HG02571 (cell line): ENCODE results near the gene FAM9C.
A peak's percentile ranks its signal among the peaks of the same experiment; 100 is the strongest.
"Not testable (repeated sequence)": the region's sequence is repeated elsewhere in the genome, so short reads cannot be mapped to it uniquely, and the experiment has no call there.

Experiments
- ATAC-seq: cut with Tn5 transposase; IDR thresholded peaks from one replicate; pipeline ENCODE4 v1.9.1; 2021; ENCODE audit warnings: mild to moderate bottlenecking, moderate library complexity; ENCODE audit not compliant: unreplicated experiment

FAM9C gene

DNA sequence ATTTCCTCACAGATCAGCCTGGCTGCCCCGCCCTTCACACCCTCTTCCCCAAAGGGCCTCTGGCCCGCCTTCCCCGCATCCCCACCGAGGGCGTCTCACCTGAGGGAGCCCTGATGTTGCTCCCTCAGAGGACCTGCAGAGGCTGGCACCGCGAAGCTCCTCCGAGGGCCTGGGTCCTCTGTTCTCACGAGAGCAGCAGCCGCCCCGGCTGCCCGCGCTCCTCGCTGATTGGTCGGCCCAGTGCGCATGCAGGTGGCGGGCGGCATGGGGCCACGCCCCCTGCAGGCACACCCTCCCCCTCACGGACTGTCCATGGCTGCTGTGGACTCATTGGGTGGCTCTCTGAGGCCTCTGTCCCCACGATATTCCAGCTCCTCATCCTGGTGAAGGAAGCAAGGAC is at the start of gene FAM9C:
Gene FAM9C (minus strand): TSS at position 180 of the 400 bp plus-strand sequence. CDS start 831 bp downstream, outside the sequence.
- ATAC-seq: no peak

DNA sequence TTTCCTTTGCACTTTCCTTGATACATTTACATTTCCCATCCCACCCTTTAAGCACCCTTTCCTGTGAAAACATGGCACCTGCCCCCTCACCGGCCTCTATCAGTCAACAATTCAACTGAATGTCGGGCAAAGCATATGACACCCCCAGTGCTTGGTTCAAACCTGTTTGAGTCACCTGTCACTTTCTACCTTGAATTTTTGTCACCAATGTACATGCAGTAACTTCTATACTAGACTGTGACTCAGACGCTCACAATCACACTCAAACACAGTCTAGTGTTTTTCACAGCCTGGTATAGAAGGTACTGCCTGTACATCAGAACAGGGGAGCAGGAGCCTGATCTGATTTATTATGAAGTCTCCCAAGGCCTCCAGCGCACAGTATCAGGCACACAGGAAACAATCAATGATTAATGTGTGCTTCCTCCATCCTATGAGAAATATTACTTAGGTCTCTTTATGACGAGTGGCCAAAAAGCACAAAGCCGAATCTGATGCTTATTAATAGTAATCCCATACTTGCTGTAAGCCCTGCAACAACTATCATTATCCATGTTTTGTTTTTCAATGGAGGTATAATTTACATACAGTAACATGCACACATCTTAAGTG is 49.2 kb upstream of the FAM9C start:
- no peak for ATAC-seq

DNA sequence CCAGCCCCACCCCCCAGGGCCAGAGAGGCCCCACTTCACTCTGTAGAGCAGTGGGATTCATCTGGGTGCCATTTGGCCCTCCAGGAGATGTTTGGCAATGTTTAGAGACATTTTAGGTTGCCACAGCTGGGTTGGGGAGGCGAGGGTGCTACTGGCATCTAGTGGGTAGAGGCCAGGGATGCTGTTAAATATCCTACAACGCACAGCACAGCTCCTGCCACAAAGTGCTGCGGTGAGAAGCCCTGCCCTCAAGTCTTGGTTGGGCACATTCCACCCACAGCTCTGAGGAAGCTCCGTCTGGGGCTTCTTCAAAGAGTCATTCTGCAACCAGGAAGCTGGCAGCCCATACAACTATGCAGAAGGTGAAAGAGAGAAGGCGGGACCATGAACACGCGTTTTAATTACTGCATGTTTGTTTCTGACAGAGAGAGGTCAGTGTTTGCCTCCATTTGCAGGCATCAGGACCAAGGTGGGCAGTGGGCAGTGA is 48.1 kb upstream of the FAM9C start:
- ATAC-seq: peak; percentile 56

DNA sequence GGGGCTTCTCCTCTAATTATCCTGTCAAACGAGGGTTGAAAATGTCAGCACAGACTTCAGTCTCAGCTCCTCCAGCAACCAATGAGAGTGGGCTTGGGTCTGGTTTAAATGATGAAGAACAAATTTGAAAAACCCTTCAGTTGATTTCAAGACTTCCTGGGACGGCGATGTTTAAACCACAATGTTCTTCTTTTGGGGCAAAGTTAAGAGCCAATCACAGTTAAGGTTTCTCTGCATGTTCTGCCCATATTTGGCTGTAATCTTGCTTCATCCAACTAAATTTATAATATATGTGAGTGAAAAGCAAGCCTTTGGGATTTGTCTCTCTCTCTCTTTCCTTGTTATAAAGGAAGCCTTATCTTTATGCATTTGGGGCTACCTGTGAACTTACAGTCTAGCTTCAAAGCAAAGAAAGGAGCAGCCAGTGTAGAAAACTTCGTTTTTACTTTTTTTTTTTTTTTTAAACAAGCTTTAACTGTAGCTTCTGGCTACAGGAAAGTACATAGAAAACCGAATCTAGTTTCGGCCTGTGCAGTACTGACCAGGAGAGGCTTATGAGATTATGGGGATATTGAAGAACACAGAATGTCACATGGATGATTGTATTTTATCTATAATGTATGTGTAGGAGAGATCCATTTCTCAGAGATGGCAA is 46.8 kb upstream of the FAM9C start:
- no peak for ATAC-seq

DNA sequence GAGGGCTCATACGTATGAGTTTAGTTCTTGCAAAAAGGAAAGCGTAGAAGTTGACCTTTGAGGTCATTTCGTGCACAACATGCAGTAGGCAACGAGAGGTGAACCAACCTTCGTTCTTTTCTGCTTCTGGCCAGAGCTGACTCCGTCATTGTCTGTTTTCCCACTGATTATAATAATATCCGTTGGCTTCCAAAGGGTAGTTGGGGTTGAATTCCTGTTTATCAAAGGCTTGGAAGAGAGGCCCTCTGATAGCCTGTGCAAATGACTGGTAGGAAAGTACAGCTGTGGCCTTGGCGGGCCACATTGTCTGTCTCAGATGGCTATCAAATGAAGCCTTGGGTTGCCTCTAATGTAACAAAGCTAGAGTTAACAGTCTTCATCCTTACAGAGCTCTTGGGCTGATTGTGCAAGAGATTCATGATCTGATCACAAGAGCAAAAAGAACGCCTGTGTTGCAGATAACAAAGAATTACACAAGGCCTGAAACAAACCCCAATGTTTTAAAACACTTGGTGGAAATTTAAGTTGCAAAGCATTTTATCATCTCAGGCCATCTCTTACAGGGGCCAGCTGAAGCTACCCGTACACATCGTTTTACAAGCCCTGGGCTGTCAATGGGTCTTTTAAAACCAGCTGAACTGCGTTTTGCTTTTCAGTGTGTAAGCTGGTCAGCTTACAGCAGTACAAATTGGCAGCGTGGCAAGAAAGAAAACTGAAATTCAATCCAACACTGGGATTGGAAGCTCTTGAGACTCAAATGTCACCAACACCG is 46.1 kb upstream of the FAM9C start:
- ATAC-seq: no peak

DNA sequence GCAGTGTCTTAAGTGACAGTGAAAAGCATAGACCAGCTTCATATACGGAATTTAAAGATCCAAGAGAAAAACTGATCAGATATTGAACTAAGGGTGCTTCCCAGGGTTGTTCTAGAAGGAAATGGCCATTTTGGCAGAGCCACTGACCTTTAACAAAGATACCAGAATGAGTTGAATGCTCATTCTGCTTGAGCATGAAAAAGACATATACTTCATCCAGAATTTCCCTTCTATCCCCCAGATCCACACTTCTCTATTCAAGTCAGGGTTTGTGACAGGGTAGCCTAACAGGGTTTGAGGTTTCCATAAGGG is 45.6 kb upstream of the FAM9C start:
- ATAC-seq: no peak

DNA sequence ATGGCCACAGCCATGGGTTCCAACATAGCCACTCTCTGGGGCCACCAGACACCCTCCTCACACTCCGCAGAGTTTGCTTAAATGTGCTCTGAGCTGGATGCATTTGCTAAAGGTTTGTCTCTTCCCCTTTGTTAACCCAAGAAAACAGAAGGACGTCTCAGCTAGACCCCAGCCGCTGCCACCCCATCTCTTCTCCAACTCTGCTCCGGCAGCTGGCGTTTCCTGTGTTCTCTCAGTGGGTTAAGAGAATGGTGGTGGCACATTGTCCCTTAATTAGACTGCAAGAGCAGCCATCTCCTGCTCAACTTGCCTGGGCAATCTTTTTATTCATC is 43.7 kb upstream of the FAM9C start:
- ATAC-seq: no peak

DNA sequence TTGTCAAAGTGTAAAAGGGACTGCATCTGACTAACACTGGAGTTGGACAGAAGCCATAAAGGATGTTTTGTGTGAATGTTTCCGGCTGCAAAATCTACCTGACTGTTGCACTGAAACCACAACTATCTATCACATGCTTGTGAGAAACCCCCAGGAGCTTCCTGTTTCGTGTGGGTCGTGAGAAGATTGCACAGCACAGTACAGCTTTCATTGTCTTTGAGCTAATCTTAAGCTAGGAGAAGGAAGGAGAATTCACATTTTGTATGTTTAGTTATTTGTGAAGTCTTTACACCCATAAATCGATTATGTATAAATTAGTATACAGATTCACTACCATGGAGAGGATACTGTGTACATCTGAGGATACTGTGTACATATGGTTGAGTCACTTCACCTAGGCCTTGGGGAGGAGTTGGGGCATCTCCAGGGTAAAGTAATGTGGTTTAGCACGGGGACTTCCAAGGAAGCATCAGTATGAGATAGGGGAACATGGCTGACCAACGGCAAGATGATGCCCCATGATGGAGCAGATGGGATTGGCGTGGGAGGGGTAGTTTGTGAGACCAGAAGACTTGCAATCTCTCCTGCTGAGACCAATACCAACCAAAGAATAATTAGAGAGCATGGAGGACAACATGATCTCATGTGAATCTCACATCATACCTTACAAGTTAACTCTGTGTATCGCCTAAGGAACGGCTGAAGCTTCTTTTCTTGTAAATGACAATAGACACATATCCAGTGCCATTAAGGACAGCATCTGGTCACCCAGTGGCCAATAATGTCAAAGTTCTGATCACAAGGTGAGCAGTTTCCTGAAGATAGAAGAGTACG is 43.1 kb upstream of the FAM9C start:
- peak; percentile 72 for ATAC-seq

DNA sequence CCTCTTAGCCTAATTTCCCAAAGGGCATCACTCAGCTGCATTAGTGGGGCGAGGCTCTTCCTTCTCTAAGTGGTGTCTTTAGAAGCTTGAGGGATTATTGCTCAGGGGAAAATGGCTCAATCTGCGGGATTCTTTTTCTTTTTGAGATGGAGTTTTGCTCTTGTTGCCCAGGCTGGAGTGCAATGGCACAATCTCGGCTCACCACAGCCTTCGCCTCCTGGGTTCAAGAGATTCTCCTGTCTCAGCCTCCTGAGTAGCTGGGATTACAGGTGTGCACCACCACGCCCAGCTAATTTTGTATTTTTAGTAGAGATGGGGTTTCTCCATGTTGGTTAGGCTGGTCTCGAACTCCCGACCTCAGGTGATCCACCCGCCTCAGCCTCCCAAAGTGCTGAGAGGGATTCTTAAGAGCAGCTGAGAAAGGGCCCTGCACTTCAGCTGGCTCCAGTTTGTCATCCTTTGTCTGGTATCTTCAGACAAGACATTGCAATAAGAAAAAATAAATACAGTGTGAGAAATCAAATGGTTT is 42.4 kb upstream of the FAM9C start:
- not testable (repeated sequence) for ATAC-seq

DNA sequence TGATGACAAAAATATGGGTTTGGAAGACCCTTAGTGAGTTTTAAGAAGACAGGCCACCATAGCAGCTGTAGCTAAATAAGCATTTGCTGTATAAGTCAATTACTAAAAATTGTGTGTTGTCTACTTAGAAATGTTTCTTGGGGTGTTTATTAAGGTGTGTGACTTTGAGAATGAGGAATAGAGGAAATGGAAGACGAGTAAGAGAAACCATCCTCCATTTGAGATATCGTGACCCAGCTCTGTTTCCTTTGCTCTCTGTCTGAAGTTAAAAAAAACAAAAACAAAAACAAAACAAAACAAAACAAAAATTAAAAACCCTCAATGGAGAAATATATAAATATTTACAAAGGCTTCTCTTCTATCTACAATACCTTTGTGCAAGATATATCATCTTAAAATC is 41.7 kb upstream of the FAM9C start:
- no peak for ATAC-seq

DNA sequence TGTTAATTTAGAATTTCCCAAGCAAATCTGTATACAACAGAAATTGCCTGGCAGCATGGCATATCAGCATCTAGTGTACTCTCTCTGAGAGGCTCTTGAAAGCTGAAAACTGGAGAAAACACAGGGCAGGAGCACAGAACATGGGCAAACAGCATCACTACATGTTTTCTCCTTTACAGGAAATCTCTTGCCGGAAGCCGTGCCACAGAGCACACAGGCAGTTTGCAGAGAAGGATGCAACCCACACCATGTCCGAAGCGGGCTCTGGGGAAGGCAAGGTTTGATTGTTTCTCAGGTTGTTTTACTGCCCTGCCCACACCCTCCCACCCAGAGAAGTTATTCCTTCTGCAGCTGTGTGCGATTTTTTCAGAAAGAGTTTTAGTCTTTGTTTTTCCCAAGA is 41.1 kb upstream of the FAM9C start:
- no peak for ATAC-seq

DNA sequence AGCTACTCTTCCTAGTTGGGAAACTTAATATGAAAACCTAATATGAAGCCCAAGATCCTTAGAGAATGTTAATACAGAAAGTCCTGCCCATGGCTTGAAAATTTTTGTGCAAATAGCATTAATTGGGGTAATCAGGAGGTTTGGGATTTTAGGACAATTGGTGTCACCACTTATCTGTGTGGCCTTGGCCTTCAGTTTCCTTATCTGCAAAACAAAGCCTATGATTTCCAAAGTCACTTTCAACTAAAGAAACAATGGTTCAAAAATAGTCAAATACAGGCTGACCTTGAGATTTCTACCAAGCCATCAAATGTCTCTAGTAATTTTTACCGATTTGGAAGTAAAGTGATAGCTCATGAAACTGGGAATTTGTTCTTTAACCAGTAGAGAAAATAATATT is 40.2 kb upstream of the FAM9C start:
- ATAC-seq: no peak

DNA sequence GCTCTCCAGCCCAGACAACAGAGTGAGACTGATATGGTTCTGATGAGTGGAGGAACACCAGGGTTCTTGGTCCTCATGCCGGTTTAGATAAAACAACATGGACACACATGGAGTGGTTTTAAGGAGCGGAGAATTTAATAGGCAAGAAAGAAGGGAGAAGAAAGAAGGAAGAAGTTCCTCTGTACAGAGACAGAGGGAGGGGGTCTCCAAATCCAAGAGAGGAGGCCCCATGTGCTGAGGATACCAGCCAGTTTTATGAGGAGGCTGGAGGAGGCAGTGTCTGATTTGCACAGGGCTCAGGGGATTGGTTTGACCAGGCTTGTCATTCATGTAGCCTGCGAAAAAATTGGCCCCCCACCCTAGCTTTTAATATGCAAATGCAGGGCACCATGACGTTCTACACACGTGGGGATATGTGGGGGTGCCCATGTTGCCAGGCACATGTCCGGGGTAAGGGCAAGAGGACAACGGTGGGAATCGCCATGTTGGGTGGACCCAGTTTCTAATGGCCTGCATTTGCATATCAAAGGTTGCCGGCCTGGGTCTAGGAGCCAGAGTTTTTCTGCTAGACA is 39.4 kb upstream of the FAM9C start:
- ATAC-seq: not testable (repeated sequence)

DNA sequence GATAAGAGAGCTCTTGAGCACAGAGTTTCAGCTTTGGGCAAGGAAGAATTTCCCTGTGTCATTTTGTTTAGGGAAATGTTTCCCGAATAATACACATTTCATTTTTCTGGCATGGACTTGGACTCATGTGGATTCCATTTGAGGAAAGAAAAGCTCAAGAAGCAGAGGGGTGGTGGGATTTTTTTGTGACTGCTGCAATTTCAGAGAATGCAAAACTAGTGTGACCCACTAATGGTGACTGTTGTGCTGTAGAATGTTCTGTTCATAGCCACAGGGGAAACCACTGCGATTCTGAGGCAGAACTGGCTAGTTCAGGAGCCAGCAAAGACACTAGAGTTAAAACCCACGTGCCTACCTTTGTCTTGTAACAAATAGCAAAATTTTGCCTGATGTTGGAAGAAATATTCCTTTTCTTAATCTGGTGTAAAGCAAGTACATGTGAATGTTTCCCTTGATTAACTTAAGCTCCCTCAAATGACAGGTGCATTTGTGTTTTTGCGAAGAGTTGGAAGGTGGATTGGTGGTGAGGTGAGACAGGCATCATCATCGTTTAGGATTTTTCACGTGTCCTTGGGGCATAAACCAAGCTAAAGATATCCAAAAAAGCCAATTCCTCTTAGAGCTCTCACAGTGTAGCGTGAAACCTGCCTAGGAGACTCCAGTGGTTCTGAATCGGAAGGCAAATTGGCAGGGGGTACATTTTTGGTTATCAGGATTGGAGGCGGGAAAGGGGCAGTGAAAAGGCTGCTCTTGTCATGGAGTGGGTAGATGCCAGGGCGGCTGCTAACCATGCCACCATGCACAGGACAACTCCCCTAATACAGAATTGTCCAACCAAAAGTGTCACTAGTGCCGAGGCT is 38.0 kb upstream of the FAM9C start:
- ATAC-seq: no peak

DNA sequence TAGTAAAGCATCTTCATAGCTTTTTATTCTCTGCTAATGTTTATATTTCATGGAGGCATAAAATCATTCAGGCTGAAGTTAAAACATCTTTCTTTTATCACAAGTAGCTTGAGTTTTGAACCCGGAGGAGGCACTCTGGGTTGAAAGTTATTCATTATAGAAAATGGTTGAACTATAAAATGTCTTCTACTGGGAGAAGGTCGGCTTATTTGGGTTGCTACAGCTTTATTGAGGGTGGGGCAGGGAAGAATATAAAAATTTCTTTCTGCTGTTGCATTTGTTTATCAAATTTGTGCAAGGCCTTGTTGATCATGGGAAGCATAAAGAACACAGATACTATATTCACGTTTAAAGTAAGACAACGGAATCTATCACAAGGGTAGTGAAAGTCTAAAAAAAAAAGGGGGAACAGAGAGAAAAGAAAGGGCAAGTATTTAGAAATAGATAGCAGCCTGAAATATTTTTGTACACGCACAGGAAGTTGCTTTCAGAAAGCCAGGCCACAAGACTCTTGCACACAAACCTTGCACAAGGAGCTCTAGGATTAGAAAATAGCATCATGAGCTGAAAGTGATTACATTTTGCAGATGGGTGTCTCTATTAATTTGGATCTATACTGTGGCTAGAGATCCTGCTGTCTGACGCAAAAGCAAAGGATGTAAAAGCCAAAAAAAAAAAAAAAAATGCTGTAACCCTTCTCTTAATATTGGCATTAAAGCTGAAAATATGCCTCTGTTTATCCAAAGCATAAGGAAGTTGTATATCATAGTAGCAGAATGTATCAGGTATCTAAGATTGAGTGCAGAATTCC is 37.2 kb upstream of the FAM9C start:
- ATAC-seq: no peak

DNA sequence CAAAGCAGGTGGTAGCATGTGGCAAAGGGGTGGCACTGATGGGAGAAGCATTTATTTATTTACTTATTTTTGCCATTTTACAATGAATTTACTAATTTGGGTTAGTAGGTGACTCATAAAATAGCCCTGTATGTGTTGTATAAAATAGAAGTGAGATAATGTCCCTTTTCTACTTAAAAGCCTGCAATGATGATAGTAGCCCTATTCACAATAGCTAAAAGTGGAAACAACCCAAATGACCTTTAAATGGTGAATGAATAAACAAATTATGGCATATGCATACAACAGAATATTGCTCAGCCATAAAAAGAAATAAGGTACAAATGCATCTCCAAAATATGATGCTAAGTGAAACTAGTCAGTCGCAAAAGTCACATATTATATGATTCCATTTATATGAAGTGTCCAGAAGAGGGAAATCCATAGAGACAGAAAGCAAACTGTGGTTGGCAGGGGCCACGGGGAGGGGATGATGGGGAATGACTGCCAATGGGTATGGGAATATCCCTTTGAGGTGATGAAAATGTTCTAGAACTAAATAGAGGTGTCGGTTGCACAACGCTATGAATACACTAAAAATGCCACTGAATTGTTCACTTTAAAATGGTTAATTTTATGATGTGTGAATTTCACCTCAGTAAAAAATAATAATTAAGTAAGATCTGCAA is 35.8 kb upstream of the FAM9C start:
- ATAC-seq: no peak

DNA sequence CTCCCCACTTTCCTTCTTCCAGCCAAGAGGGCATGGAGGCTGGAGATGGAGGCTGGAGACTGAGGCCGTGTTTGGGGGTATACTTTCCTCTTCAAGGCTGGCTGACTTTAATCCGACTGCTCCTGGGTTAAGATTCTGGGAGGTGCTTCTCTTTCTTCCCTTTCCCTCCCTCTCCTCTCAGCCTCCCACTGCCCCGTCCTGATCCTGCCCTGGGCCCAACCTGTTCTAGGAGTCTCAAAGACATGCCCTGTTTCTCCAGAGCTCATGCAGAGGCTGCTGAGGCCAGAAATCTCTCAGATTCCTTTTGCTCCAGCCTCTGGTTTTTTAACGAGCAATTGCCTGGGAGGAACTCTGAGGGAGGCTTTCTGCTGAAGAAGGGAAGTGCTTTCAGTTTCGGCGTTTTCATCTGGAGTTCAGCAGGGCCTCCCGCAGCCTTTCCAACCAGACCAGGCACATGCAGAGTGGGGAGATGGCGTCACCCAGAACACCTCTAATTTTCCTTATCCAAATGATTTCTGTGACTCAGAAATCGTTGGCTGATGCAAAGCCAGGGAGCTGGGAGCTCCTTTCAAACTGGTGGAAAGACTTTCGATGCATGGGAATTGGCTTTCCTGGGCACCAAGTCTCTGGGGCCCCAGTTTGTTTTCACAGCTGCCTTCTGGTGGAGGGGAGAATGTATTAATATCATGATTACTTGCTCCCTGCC is 34.5 kb upstream of the FAM9C start:
- no peak for ATAC-seq

DNA sequence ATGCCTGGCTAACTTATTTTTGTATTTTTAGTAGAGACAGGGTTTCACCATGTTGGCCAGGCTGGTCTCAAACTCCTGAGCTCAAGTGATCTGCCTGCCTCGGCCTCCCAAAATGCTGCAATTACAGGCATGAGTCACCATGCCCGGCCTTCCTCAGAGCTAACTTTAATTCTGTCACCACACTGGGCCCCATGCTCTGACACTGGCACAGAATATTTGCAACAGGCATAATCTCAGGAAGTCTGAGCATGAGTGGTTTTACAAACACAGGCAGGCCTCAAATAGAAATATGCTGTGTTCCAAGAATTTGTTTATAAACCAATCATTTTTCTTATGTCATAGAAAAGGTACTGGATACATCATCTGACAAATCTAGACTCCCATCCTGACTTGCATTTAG is 32.7 kb upstream of the FAM9C start:
- ATAC-seq: no peak
